Lower leg skin (tissue), 4 donors: Measurements from ENCODE around the gene GPD1. TPM values are rescaled to one million over a fixed set of nuclear protein-coding genes. Genes with fewer than 3 reads are reported as not detected.
"Not testable (repeated sequence)": the region's sequence is repeated elsewhere in the genome, so short reads cannot be mapped to it uniquely, and the experiment has no call there.

Source experiments
- DNase-seq, 2 donors: peaks; one replicate each; pipeline ENCODE4 v3.0.0-alpha.2; 2019; ENCODE audit warnings: low spot score in 2 of 2
- H3K4me3 ChIP-seq: fragments of 200-600 bp; sonication (generic); 2 replicates; pipeline ENCODE4 v1.5.1; 2017; ENCODE audit warnings: mild to moderate bottlenecking, low read depth; ENCODE audit not compliant: poor library complexity, severe bottlenecking
- POLR2A ChIP-seq, 2 donors: fragments of 450-650 bp; IDR thresholded peaks; one replicate each; pipeline ENCODE4 v1.6.1; 2016 to 2017; ENCODE audit warnings: antibody characterized with exemption in 2 of 2, mild to moderate bottlenecking in 1 of 2, moderate library complexity in 1 of 2
- WGBS, 2 donors: methylation state at CpG; one replicate each; pipeline ENCODE4 v1.1.5; 2018; 5-methylcytosine and 5-hydroxymethylcytosine counted together
- intact Hi-C: fragments of 100-400 bp; cut with DNase I; formaldehyde crosslinking; loops from one replicate; pipeline ENCODE4 v1.15.0; 2023; ENCODE audit warnings: low total_unique reads
- total RNA-seq, 4 donors: library from RNA; depleted of rRNA; stranded (reverse); fragments of >200 nt; gene quantifications; one replicate each; pipeline ENCODE4 v1.1.0, GENCODE V29; 2016
- TF ChIP-seq, protein P1 (sequence below), 3 donors: fragments of 450-650 bp; IDR thresholded peaks; one replicate each; pipeline ENCODE4 v1.5.1; 2016; ENCODE audit warnings: antibody characterized with exemption in 3 of 3, mild to moderate bottlenecking in 3 of 3, moderate library complexity in 2 of 3

The GPD1 gene
- total RNA-seq, 4 donors from 2014 or later: 29.9 to 38.8 (median 36.7) TPM

DNA sequence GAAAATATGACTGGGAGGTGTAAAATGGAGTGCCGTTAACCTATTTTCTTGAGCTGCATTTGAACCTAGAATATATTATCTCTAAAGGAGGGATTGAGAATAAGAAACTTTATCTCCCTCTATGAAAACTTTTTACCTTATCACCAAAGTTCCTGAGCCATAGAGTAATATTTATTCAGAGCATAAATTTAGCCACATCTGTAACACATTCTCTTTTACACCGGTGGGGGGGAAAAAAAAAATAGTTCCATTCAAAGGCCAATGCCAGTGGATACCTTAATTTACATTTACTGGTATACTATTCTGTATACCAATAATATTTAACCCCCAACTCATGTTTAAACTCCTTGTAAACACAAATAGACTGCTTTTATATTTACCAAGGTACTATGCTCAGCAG lies 41.6 kb downstream of the GPD1 start:
- no peak overlapping the region for H3K4me3 ChIP-seq
- 83% methylated on average over 2 of the region's 2 CpGs for WGBS, 2 donors
- intact Hi-C loops: no loop called here
- TF ChIP-seq, protein P1, sequence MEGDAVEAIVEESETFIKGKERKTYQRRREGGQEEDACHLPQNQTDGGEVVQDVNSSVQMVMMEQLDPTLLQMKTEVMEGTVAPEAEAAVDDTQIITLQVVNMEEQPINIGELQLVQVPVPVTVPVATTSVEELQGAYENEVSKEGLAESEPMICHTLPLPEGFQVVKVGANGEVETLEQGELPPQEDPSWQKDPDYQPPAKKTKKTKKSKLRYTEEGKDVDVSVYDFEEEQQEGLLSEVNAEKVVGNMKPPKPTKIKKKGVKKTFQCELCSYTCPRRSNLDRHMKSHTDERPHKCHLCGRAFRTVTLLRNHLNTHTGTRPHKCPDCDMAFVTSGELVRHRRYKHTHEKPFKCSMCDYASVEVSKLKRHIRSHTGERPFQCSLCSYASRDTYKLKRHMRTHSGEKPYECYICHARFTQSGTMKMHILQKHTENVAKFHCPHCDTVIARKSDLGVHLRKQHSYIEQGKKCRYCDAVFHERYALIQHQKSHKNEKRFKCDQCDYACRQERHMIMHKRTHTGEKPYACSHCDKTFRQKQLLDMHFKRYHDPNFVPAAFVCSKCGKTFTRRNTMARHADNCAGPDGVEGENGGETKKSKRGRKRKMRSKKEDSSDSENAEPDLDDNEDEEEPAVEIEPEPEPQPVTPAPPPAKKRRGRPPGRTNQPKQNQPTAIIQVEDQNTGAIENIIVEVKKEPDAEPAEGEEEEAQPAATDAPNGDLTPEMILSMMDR (IDR thresholded peaks at IDR 0.05): no peak
- no peak for TF ChIP-seq POLR2A (IDR thresholded peaks at IDR 0.05)
- DNase-seq: no peak

DNA sequence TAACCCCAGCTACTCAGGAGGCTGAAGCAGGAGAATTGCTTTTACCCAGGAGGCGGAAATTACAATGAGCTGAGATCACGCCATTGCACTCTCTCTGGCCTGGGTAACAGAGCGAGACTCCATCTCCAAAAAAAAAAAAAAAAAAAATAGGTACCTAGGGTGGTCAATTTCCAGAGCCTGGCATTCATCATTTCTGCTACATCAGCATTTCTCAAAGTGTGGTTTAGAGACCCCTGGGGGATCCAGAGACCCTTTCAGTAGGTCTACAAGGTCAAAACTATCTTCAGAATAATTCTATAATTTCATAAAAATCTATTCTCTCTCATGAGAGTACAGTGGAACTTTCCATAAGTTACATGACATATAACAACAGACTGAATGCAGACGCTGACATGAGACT lies 43.5 kb downstream of the GPD1 start:
- DNase-seq: no peak
- no peak overlapping the region for H3K4me3 ChIP-seq
- intact Hi-C loops: no loop called here
- WGBS, 2 donors: 98 to 99% methylated on average over 4 of the region's 4 CpGs
- TF ChIP-seq POLR2A (IDR thresholded peaks at IDR 0.05): no peak

DNA sequence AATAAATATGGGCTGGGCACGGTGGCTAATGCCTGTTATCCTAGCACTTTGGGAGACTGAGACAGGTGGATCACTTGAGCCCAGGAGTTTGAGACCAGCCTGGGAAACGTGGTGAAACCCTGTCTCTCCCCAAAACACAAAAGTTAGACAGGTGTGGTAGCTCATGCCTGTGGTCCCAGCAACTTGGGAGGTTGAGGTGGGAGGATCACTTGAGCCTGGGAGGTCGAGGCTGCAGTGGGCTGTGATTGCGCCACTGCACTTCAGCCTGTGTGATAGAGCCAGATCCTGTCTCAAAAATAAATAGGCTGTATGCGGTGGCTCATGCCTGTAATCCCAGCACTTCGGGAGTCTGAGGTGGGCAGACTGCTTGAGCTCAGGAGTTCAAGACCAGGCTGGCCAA lies 44.2 kb downstream of the GPD1 start:
- peak in 1 of 2 donors; percentile 57 for DNase-seq
- intact Hi-C loops, H3K4me3 ChIP-seq: not testable (repeated sequence)
- 87% methylated on average over 6 of the region's 6 CpGs for whole genome bisulfite sequencing, 2 donors

DNA sequence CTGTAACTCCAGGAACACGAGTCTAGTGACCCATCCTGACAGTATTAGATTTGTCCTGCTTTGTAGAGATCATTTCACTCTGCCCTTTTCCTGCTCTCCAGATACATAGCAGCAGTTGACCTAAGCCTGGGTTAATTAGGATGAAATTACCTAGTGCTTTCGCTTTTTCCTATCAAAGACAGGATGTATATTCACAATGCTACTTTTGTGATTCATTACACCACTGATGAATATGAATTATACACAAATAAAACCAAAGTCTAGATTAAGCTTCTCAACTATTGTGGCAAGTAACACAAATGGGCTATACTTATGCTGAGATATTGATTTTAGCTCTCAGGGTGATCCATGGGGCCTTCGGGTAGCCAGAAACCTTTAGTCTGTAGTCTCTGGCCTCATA lies 45.5 kb downstream of the GPD1 start:
- no peak overlapping the region for H3K4me3 ChIP-seq
- intact Hi-C loops: no loop called here
- DNase-seq: no peak
- 70 to 80% methylated on average over 3 of the region's 3 CpGs for WGBS, 2 donors
- no peak for TF ChIP-seq POLR2A (IDR thresholded peaks at IDR 0.05)
- TF ChIP-seq, protein P1 (IDR thresholded peaks at IDR 0.05): no peak

DNA sequence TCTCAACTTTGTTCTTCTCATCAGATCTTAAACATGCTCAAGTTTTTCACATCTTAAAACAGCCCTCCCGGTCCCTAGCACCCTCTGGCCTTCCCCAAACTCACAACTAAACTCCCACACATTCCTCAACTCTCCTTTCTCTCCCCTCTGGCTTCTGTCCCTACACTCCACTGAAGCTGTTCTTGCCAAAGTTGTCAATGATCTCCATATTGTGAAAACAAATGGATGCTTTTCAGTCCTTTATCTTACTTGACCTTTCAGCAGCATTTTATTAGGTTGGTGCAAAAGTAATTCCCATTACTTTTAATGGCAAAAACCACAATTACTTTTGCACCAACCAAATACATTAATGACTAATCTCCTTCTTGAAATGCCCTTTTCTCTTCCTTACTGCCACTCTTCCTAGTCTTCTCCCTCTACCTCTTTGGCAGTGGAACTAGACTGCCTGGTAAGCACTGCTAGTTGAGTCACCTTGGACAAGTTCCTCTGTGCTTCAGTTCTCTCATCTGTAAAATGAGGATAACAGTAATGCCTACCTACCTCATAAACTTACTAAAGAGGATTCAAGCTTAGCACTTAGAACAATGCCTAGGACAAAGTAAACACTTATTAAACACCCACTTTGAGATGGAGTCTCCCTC lies 47.4 kb downstream of the GPD1 start:
- intact Hi-C loops: loop anchor here (5.0 kb wide), 1 partner anchor 991 kb away; no protein-coding TSS in a partner anchor
- TF ChIP-seq, protein P1 (IDR thresholded peaks at IDR 0.05): no peak
- TF ChIP-seq POLR2A (IDR thresholded peaks at IDR 0.05): no peak
- 63 to 77% methylated on average over 1 of the region's 1 CpG for WGBS, 2 donors
- H3K4me3 ChIP-seq: no peak overlapping the region
- DNase-seq: no peak

DNA sequence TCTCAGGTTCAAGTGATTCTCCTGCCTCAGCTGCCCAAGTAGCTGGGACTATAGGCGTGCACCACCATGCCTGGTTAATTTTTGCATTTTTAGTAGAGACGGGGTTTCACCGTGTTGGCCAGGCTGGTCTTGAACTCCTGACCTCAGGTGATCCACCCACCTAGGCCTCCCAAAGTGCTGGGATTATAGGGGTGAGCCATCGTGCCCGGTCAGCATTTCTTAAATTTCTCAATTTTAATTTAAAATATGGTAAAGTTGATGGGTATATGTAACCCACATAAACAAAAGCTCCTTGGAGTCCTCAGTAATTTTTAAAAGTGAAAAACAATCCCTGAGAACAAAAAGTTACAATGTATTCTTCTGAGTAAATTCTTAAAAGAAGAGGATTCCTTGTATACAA lies 51.1 kb downstream of the GPD1 start:
- DNase-seq, H3K4me3 ChIP-seq: not testable (repeated sequence)
- 95 to 98% methylated on average over 5 of the region's 5 CpGs for WGBS, 2 donors
- intact Hi-C loops: loop anchor here (5.0 kb wide), 1 partner anchor 987 kb away; no protein-coding TSS in a partner anchor

DNA sequence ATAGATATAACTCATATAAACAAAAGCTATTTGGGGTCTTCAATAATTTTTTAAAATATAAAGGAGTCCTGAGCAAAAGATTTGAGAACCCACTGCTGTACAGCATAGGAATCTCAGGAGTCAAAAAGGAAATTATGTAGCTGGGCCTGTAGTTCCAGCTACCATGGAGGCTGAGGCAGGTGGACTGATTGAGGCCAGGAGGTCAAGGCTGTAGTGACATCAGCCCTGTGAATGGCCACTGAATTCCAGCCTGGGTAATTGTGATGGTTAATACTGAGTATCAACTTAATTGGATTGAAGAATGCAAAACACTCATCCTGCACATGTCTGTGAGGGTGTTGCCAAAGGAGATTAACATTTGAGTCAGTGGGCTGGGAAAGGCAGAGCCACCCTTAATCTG lies 52.8 kb downstream of the GPD1 start:
- no peak overlapping the region for H3K4me3 ChIP-seq
- TF ChIP-seq, protein P1 (IDR thresholded peaks at IDR 0.05): no peak
- no peak for TF ChIP-seq POLR2A (IDR thresholded peaks at IDR 0.05)
- intact Hi-C loops: no loop called here
- DNase-seq: no peak
